Activated CD4-positive, alpha-beta T cell treated with anti-CD3 and anti-CD28 coated beads, Interleukin-2, amount 50 U/mL, for 16 hours (primary cell): ENCODE results near the gene OBSL1.

Source experiments
- DNase-seq: peaks from one replicate; pipeline ENCODE4 v3.0.0-alpha.2; 2020

OBSL1 gene

GRCh38 chr2:219548990-219549389 is 22.3 kb downstream of the OBSL1 start:
- DNase-seq, result no peak

- no peak for DNase-seq
These were observed 23.7 kb downstream of the OBSL1 start for GRCh38 chr2:219547621-219548020.

- no peak for DNase-seq
These were observed 25.4 kb downstream of the OBSL1 start for GRCh38 chr2:219545943-219546352.

DNA sequence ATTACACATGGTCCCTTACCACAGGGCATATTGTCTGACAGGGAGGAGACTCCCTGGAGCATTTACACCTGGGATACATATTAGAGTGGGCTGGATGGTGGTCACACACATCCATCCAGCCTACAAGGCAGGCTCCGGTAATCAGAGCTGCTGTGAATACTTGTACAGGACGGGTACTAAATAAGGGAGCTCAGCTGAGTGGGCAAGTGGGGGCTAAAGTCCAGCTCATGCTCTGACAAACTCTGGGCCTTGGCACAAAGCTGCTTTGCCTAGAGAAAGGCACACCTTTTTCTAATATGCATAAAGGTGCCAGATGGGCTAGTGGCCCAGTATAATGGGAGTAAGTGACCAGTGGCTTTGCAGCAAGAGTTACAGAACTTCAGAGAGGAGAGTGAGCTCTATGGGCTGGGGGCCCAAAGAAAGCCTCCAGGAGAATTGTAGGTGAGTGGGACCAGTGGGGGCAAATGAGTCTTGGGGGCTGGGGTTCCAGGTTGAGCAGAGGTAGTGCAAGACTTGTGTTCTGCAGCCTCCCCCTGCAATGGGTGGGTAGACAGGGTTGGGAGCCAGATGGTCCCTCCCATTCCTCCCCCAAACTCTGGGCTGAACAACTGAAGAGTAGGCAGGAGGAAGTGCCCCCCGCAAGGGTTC is 25.9 kb downstream of the OBSL1 start:
- DNase-seq, result no peak

DNA sequence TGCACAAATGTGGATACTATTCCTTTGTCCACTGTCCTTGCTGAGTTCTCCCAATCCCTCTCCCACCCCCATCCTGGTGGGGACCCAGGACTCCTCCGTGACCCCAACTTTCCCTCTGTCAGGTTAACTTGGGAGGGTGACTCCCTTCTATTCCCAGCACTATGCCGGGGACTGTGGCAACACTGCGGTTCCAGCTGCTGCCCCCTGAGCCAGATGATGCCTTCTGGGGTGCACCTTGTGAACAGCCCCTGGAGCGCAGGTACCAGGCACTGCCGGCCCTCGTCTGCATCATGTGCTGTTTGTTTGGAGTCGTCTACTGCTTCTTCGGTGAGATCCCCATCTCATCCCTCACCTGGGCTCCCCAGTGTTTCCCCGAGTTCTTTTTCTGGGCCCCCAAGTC is 26.8 kb downstream of the OBSL1 start:
- no peak for DNase-seq

- peak; percentile 97 for DNase-seq
These were observed 27.6 kb downstream of the OBSL1 start, which contains the start of the genes CHPF and TMEM198 for GRCh38 chr2:219543596-219544358. Gene CHPF, minus strand, starts transcription at chr2:219543809. Its CDS starts 271 bp downstream, at chr2:219543538. Gene TMEM198, plus strand, starts transcription at chr2:219544028. Its CDS starts 700 bp downstream, at chr2:219544728.

GRCh38 chr2:219542931-219543595 is 28.3 kb downstream of the OBSL1 start:
- DNase-seq, result no peak

DNA sequence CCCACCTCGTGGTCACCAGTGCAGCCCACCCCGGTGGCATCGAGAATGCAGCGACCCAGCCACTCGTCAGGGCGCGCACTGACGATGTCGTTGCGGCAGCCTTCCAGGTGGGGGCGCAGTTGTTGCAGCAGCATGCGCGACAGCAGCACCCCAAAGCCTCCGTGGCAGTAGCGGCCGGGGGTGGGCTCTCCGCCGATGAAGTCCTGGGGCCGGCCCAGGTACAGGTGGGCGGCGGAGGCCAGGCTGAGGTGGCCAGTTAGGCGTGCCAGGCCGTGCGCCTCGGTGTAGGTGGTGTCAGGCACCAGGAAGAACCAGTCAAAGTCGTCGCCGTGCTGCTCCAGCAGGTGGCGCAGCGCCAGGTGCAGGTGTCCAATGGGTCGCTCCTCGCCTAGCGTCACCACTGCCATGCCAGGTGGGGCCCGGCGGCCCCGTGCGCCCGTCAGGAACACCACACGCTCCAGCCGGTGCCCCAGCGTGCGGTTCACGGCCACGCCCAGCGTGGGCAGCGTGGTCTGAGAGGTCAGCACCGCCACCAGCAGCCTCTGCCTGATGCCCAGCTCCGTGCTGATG is 29.6 kb downstream of the OBSL1 start:
- peak; percentile 90 for DNase-seq

GRCh38 chr2:219540784-219541504 is 30.4 kb downstream of the OBSL1 start:
- no peak for DNase-seq

DNA sequence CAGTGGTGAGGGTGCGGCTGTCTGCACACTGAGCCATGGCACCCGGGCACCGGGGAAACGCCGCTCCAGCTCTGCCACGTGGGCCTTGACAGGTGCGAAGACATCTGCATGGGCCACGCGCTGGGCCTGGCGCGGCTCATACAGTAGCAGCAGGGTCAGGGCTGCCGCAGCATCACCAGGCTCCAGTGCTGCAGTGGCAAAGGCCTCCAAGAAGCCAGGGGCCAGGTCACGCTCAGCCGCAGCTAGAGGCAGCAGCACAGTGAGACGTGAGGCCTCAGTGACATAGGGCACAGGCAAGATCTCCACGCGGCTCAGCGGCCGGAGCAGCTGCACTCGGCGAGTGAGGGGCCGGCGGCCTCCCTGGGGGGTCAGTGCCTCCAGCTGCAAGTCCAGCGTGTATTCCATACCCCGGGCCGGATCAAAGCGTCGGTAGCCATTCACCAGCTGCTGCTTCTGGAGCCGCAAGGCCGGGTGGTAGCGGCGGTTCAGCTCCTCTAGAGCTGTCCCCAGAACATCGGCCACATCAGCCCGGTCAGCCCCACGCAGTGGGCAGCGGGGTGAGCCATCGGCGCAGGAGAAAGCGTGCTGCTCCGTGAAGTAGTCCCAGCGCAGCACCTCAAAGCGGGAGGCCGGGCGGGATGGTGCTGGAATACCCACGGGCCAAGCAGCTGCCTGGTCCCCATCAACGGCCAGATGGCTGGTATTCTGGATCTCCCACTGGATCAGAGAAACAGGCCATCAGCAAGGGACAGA is 31.2 kb downstream of the OBSL1 start:
- no peak for DNase-seq

DNA sequence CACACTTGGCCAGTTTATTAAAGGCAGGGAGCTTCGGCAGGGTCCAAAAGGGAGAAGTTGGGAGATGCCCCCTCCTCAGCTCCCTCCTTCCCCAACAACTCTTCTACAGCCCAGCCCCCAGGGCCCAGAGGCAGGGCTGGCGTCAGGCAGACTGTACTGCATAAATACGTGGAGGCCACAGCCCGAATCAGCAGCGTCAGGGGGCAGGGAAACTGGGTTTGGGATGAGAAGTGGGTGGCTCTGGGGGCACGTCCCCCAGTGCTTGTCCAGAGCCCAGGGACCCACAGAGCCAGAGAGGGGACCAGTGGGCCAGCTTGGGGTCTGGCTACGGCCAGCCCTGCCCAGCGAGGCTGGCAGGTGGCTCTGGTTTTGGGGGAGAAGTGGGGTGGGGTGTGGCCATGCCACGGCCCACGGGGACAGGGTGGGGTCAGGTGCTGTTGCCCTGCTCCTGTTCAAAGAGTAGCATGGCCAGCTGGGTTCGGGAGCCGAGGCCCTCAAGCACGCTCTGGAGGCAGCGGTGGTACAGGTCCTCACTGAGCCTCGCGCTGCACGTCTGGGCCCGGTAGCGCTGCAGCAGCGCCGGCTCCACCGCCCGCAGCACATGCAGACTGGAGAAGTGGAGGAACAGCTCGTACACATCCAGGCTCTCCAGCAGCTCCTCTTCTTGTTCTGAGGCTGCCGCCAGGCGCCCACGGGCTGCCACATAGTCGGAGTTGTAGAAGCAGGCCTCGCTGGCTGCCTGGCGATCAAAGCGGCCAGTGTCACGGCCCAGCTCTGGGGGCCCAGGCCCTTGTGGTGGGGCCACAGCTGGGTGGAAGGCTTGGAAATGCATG is 32.2 kb downstream of the OBSL1 start:
- DNase-seq, result no peak

DNA sequence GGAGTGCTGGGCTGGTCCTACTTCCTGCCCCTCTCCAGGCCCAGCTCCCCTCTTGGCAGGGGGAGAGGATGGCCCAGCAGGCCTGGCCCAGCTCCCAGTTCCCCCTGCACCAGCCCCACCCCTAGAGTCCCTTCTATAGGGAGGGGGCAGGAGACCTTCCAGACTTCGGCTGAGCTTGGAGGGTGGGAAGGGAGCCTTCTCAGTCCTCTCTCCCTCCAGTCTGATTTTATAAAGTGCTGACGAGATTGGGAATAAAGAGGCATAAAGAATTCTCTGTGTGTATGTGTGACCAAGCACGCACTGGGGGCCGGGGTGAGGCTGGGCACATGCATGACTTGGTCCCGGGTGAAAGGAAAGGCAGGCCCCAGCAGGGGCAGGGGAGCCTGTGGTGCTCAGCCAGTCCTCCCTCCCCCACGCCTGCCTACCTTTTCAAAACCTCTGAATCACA is 32.8 kb downstream of the OBSL1 start:
- DNase-seq, result no peak

GRCh38 chr2:219537657-219538488 is 33.5 kb downstream of the OBSL1 start:
- DNase-seq, result no peak

- no peak for DNase-seq
These were observed 34.4 kb downstream of the OBSL1 start for GRCh38 chr2:219536967-219537366.

- no peak for DNase-seq
These were observed 34.9 kb downstream of the OBSL1 start for GRCh38 chr2:219536425-219536824.

- DNase-seq, result no peak
These were observed 37.2 kb downstream of the OBSL1 start for GRCh38 chr2:219533930-219534661.

DNA sequence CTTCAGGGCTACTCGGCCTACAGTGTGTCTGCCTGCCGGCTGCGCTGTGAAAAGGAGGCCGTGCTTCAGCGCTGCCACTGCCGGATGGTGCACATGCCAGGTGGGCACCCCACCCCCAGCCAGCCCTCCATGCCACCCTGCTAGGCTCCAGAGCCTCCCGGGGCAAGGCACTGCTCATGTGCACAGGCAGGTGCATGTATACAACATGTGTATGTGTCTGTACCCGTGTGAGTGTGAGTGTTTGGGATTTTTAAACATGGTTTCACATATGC is 39.0 kb downstream of the OBSL1 start:
- no peak for DNase-seq

DNA sequence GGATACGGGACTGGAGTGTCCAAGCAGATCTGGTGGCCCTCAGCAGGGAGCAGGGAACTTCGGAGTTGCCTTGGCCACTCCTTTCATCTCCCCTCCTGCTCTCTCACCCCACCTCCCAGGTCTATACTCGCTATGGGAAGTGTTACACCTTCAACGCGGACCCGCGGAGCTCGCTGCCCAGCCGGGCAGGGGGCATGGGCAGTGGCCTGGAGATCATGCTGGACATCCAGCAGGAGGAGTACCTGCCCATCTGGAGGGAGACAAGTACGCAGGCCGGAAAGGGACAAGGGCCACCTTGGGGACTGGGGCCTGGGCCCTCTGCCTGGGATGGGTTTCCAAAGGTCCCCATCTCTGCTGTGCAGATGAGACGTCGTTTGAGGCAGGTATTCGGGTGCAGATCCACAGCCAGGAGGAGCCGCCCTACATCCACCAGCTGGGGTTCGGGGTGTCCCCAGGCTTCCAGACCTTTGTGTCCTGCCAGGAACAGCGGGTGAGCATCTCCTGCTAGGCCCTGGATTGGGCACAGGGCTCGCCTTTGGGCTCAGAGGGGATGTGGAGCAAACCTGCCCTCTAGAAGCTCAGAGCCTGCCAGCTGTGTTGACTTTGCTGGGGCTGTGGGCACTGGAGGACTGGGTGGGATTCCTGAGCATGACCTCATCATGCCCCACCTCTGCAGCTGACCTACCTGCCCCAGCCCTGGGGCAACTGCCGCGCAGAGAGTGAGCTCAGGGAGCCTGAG is 39.5 kb downstream of the OBSL1 start:
- DNase-seq, result no peak
